HUES48 (cell line): Measurements from ENCODE around the gene RBM47.

ENCODE experiments used
- H3K27ac ChIP-seq: one replicate; pipeline ENCODE4 v1.7.0; 2013; ENCODE audit warnings: low read depth, low read length, inconsistent platforms
- H3K27me3 ChIP-seq: 2 replicates; pipeline ENCODE4 v1.6.1; 2013; ENCODE audit warnings: mild to moderate bottlenecking, low read length; ENCODE audit not compliant: control insufficient read depth, insufficient read depth
- H3K36me3 ChIP-seq: 2 replicates; pipeline ENCODE4 v1.6.1; 2013; ENCODE audit warnings: low read length; ENCODE audit not compliant: control insufficient read depth, insufficient read depth
- H3K4me1 ChIP-seq: 2 replicates; pipeline ENCODE4 v1.6.1; 2013; ENCODE audit warnings: mild to moderate bottlenecking, low read length; ENCODE audit not compliant: control insufficient read depth, insufficient read depth
- H3K4me3 ChIP-seq: 2 replicates; pipeline ENCODE4 v1.5.1; 2013; ENCODE audit warnings: mild to moderate bottlenecking, low read depth, low read length
- H3K9ac ChIP-seq: 2 replicates; pipeline ENCODE4 v1.6.1; 2013; ENCODE audit warnings: mild to moderate bottlenecking, low read depth, low read length, moderate library complexity
- H3K9me3 ChIP-seq: 2 replicates; pipeline ENCODE4 v1.6.1; 2013; ENCODE audit warnings: low read length; ENCODE audit not compliant: control insufficient read depth, insufficient read depth

The RBM47 gene

DNA sequence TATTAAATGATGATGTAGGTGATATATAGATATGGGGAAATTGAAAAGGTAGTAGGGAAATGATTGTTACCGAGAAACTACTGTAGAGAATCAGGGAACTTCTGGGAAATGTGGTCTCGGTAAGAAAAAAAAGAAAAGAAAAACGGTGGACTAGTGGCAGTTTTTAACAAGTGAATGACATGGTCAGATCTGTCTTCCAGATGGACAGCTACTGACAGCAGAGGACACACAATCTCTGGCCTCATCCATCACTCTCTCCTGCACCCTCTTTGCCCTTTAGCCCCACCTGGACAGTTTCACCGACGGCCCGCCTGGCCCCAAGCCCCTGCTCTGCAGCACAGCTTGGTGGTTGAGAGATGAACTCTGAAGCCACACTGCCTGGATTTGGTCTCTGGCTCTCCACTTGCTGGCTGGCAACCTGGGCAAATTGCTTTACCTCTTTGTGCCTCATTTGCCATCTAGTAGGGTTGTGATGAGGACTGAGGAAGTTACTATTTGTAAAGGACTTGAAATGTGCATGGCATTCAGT, 23.4 kb downstream of the RBM47 start:
- Histone ChIP-seq H3K4me1 (no peaks in the 10 kb centered on the region), H3K4me3 (no peak overlapping the region), H3K9me3 (no peaks in the 10 kb centered on the region), H3K9ac (no peak overlapping the region), H3K36me3 (no peaks in the 10 kb centered on the region), H3K27me3 (no peaks in the 10 kb centered on the region), H3K27ac (no peak overlapping the region)

DNA sequence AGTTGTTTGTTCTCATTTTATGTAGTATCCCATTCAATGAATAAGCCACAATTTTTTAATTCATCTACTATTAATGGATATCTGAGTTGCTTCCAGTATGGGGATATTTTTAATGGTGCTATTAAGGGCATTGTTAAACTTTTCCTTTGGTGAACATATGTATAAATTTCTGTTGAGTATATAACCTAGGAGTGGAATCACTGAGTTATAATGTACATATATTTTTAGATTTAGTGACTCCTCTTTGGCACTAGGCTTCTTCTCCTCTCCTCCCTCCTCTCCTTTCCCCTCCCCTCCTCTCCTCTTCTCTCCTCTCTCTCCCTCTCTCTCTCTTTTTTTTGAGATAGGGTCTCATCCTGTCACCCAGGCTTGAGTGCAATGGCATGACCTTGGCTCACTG, 26.4 kb downstream of the RBM47 start:
- no peaks in the 10 kb centered on the region for H3K4me1 ChIP-seq
- H3K27ac ChIP-seq, result no peak overlapping the region
- no peaks in the 10 kb centered on the region for H3K36me3 ChIP-seq
- no peak overlapping the region for H3K9ac ChIP-seq
- no peaks in the 10 kb centered on the region for H3K27me3 ChIP-seq
- H3K4me3 ChIP-seq, result no peak overlapping the region
- H3K9me3 ChIP-seq, result no peaks in the 10 kb centered on the region

DNA sequence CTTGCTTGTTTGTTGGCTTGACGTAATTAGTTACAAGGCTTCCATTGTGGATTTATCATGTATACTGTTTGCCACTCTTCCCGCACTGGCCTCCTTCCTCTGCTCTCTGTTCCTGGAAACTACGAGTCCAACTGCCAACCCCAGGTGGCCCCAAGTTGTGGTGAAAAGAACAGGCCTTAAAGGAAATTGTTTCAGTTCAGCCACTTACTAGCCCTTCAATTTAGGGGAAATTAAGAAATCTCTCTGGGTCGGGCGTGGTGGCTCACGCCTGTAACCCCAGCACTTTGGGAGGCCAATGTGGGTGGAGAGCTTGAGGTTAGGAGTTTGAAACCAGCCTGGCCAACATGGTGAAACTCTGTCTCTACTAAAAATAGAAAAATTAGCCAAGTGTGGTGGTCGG, 28.0 kb downstream of the RBM47 start:
- Histone ChIP-seq H3K27ac (no peak overlapping the region), H3K27me3 (no peaks in the 10 kb centered on the region), H3K36me3 (peaks cover under 1% of the 10 kb centered on the region; the same call in 1 of the 2 replicates)

DNA sequence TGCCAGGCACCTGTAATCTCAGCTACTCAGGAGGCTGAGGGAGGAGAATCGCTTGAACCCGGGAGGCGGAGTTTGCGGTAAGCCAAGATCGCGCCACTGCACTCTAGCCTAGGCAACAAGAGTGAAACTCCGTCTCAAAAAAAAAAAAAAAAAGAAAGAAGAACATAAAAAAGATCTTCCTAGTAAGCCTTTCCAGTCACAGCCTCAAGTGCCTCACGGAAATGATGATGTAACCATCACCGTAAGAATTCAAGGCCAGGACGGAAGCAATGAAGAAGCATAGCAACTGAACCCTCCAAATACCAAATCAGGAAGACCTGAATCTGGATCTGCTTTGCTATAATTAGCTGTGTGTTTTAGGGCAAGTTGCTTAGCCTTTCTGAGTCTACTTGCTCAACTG, 28.8 kb downstream of the RBM47 start:
- H3K9me3 ChIP-seq, result no peaks in the 10 kb centered on the region
- no peaks in the 10 kb centered on the region for H3K4me1 ChIP-seq
- H3K9ac ChIP-seq, result no peak overlapping the region

More for the DNA sequence above, 28.0 kb downstream of the RBM47 start:
- H3K9ac ChIP-seq, result no peak overlapping the region
- H3K9me3 ChIP-seq, result no peaks in the 10 kb centered on the region
- H3K4me1 ChIP-seq, result no peaks in the 10 kb centered on the region
- no peak overlapping the region for H3K4me3 ChIP-seq

DNA sequence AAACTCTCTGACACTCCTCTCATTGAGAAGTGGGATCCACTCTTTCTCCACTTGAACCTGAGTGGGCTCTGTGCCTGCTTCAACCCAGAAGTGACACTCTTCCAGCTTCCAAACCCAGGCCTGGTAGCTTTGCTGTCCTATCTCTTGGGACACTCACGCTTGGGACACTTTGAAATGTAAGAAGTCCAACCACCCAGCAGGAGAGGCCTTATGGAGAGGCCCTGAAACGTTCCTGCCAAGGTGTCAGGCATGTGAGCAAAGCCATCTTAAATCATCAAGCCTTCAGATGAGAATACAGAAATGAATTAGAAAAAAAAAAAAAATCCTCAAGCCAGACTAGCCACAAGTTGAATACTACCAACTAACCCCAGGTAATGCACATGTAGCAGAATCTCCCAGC, 30.2 kb downstream of the RBM47 start:
- Histone ChIP-seq H3K4me1 (no peaks in the 10 kb centered on the region), H3K27me3 (no peaks in the 10 kb centered on the region), H3K4me3 (no peak overlapping the region), H3K36me3 (peaks cover 22% of the 10 kb centered on the region), H3K9ac (no peak overlapping the region), H3K9me3 (no peaks in the 10 kb centered on the region), H3K27ac (no peak overlapping the region)

More for the DNA sequence above, 28.8 kb downstream of the RBM47 start:
- Histone ChIP-seq H3K4me3 (no peak overlapping the region), H3K27ac (no peak overlapping the region), H3K27me3 (no peaks in the 10 kb centered on the region), H3K36me3 (peaks cover 8% of the 10 kb centered on the region)

DNA sequence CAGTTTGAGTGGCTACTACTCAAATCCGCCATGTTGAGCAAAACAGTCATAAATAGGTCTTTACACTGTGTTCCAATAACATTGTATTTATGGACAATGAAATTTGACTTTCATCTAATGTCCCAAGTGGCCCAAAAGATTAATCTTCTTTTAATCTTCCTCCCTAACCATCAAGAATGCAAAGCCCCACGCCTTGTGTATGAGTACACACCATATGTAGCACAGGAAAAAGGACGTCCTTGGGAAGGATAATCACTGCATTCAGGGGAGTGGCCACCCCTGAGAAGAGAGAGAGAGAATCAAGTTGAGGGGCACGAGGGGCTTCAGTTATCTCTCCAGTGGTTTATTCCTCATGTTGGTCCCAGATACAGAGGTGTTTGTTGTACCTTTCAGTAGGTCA, 33.1 kb downstream of the RBM47 start:
- H3K4me3 ChIP-seq, result no peak overlapping the region
- H3K9me3 ChIP-seq, result no peaks in the 10 kb centered on the region
- H3K27ac ChIP-seq, result no peak overlapping the region
- peaks cover 30% of the 10 kb centered on the region for H3K36me3 ChIP-seq
- H3K9ac ChIP-seq, result no peak overlapping the region
- H3K4me1 ChIP-seq, result no peaks in the 10 kb centered on the region
- no peaks in the 10 kb centered on the region for H3K27me3 ChIP-seq

DNA sequence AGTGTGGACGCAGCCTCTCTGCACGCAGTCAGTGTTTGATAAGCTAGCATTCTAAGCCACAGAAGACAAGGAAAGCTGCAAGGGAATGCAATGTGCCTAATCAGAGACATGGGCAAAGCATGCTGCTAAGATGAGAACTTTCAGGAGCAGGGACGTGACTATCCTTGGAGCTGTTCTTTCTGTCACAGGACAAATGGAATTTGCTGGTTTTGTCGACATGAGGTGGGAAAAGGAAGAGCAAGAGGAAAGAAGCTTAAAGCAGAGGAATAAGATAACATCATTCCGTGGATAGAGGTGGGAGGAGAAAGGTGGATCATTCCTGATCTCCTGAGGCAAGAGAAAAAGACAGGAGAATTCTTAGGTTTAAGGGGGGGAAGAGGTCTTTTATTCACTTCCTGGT, 33.7 kb downstream of the RBM47 start:
- Histone ChIP-seq H3K9ac (no peak overlapping the region), H3K9me3 (no peaks in the 10 kb centered on the region), H3K27me3 (no peaks in the 10 kb centered on the region), H3K4me3 (no peak overlapping the region), H3K27ac (no peak overlapping the region), H3K4me1 (no peaks in the 10 kb centered on the region), H3K36me3 (peaks cover 30% of the 10 kb centered on the region)

DNA sequence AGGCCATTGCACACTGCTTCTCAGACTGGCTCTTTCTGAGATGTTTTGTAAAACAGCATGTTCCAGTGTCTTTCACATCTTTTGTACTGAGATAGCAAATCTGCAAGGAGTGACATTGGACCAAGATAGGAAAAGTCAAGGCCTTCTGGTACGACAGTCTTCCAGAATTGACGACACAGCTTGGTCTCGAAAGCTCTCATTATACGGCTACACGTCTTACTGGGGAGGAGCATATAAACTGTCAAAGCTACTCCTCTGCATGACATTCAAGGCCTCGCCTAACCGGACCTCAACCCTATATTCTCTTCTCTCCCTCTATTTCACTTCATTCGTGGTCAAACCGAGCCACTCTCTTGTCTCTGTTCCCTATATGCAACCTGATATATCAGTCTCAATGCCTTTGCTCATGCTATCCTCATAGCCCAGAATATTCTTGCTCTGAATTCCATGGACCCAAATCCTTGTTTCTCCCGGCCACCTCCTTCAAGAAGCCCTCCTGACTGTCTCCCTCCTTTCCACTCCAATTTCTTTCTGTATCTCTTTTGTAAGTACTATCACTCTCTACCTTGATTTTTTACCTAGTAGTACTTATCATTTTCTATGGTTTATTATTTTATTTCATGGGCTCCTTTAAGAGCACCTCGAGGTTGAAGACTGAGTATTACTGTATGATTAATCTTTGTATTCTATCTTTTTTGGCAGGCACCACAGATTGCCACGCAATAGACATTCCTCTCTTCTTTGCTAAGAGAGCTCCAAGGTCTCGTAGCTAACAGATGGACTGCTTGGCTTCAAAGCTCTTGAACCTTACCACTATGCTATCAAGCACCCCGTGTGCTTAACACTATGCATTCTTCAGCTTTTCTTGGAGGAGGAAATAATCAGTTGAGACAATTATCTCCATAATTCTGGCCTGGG, 35.1 kb downstream of the RBM47 start:
- Histone ChIP-seq H3K36me3 (peaks cover 30% of the 10 kb centered on the region), H3K9me3 (no peaks in the 10 kb centered on the region), H3K27me3 (no peaks in the 10 kb centered on the region), H3K4me1 (no peaks in the 10 kb centered on the region), H3K27ac (no peak overlapping the region), H3K4me3 (no peak overlapping the region), H3K9ac (no peak overlapping the region)

DNA sequence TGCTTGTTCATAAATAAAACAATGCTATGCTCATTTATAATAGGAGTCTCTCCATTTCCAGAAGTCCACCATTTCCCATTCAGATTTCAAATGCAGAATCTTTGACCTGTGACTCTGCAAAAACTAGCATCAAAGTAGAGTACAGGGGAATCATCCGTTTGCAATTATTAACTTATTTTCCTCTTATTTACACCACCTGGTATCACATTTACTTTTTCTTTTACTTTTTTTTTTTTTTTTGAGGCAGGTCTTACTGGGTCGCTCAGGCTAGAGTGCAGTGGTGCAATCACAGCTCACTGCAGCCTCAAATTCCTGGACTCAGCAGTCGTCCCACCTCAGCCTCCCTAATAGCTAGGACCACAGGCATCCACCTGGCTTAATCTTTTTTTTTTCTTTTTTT, 37.6 kb downstream of the RBM47 start:
- Histone ChIP-seq H3K36me3 (peaks cover 30% of the 10 kb centered on the region), H3K9me3 (no peaks in the 10 kb centered on the region), H3K4me1 (peaks cover 14% of the 10 kb centered on the region), H3K27ac (no peak overlapping the region), H3K27me3 (no peaks in the 10 kb centered on the region), H3K4me3 (no peak overlapping the region), H3K9ac (no peak overlapping the region)

DNA sequence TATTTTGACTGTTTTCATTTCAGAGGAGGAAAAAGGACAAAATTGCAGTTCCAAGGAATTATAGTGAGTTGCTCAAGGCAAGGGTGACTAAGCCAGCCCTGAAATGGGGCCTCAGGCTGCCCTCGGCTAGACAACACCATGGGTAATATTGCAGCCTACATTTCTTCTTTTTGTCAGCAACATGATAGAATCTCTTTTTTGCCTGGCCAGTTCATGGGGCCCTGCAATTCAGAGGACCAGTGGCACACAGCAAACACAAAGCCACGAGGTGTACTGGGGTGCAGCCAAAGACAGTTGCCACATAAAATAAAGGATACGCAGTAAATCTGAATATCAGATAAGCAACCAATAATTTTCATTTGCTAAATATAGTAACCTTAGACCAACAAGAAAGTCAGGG, 41.8 kb downstream of the RBM47 start:
- Histone ChIP-seq H3K27me3 (no peaks in the 10 kb centered on the region), H3K9me3 (no peaks in the 10 kb centered on the region), H3K4me1 (peaks cover 25% of the 10 kb centered on the region), H3K36me3 (peaks cover 7% of the 10 kb centered on the region; the same call in 1 of the 2 replicates), H3K4me3 (no peak overlapping the region), H3K27ac (no peak overlapping the region), H3K9ac (no peak overlapping the region)

DNA sequence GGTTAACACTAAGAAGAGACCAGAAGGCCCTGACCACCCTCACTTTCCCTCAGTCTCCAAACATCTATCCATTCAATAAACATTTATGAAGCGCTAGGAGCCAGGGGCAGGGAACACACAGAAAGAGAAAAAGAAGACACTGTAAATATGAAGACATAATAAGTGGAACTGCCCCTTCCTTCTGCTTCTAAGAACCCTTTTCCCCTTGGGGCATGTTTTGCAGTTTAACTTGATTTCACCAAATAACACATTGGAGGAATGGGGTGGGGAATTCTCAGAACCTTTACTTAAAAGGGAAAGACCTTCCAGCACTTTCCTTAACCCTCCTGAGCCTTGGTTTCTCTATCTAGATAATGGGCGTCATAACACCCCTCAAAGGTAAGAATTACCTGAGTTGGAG, 42.3 kb downstream of the RBM47 start:
- no peak overlapping the region for H3K4me3 ChIP-seq
- H3K9ac ChIP-seq, result no peak overlapping the region
- no peaks in the 10 kb centered on the region for H3K9me3 ChIP-seq
- H3K36me3 ChIP-seq, result peaks cover 7% of the 10 kb centered on the region; the same call in 1 of the 2 replicates
- peaks cover 25% of the 10 kb centered on the region for H3K4me1 ChIP-seq
- no peak overlapping the region for H3K27ac ChIP-seq
- no peaks in the 10 kb centered on the region for H3K27me3 ChIP-seq
